Measurements from ENCODE around the gene SH3RF3.
"Not testable (repeated sequence)": the region's sequence is repeated elsewhere in the genome, so short reads cannot be mapped to it uniquely, and the experiment has no call there.

The SH3RF3 gene

DNA sequence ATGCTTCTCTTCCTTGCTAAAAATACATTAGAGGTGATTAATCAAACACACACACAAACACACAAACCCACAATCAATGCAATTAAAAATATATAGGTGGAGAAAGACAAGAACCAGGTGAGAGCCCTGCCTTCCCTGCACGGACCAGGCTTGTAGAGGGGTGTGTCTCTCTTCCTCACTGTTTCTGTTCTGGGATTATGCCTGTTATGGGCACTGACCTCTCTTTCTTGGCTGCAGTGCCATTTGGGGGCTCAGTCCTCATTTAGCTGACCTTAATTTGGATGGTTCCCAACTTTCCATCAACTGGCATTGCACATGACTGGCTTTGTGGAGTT is 89.8 kb downstream of the SH3RF3 start:
- DNase-seq (ENCODE audit: low read depth) = no peak

DNA sequence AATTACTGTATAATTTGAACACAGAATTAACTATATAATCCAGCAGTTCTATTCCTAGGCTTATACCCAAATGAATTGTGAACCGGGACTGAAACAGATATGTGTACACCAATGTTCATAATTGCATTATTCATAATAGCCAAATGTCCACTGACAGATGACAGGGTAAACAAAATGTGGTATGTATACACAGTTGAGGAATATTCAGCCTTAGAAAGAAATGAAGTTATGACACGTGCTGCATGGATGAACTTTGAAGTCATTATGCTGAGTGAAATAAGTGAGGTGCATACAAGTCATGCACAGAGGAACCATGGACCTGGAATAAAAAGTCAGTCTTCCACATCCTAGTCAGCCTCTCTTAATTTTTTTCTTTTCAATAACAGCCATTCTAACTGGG is 91.9 kb downstream of the SH3RF3 start:
- no peak for DNase-seq (ENCODE audit: low read depth)

GRCh38 chr2:109221316-109221715 is 92.3 kb downstream of the SH3RF3 start:
- DNase-seq (ENCODE audit: low read depth) = not testable (repeated sequence)

DNA sequence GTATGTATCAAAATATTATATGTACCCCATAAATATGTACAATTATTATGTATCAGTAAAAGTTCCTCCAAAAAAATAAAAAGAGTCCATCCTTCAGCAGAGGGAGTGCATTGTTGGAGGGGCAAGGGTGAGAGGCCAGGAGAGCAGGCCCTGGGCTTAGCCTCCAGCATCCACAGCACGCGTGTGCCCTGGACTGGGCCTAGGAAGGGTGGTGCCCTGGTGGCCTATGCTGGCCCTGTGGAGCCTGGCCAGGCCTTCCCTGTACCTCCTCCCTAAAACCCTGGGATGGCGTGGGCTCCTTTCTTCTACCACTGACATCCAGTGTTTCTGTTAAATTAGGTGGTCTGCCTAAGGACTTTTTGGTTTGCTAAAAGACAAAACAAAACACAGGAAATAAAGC is 93.4 kb downstream of the SH3RF3 start:
- no peak for DNase-seq (ENCODE audit: low read depth)

- no peak for DNase-seq (ENCODE audit: low read depth)
Observed at GRCh38 chr2:109222825-109223471, 93.9 kb downstream of the SH3RF3 start.

- no peak for DNase-seq (ENCODE audit: low read depth)
Observed at GRCh38 chr2:109223490-109223889, 94.5 kb downstream of the SH3RF3 start.

- DNase-seq (ENCODE audit: low read depth) = not testable (repeated sequence)
Observed at GRCh38 chr2:109224341-109224740, 95.3 kb downstream of the SH3RF3 start.

GRCh38 chr2:109225170-109225782 is 96.3 kb downstream of the SH3RF3 start:
- no peak for DNase-seq (ENCODE audit: low read depth)

DNA sequence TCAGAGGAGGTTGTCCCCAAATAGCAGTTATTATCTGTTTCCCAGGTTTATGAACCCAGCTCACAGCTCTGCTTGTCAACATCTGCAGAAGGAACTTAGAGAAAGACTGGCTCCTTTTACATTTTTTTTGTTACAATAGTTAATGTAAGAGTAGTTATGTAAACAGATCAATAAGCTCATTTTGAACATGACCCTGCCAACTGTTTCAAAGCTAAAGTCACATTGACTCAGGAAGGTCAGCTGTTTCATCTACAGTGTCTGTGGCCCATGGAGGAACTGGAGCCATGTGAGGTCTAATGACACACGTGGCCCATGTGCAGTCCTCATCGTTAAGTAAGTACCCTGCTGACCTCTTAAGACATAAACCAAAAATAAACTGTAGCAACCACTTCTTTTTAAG is 97.1 kb downstream of the SH3RF3 start:
- no peak for DNase-seq (ENCODE audit: low read depth)

GRCh38 chr2:109226622-109227021 is 97.6 kb downstream of the SH3RF3 start:
- DNase-seq (ENCODE audit: low read depth) = no peak

- DNase-seq (ENCODE audit: low read depth) = no peak
Observed at GRCh38 chr2:109229094-109229675, 100.2 kb downstream of the SH3RF3 start.

DNA sequence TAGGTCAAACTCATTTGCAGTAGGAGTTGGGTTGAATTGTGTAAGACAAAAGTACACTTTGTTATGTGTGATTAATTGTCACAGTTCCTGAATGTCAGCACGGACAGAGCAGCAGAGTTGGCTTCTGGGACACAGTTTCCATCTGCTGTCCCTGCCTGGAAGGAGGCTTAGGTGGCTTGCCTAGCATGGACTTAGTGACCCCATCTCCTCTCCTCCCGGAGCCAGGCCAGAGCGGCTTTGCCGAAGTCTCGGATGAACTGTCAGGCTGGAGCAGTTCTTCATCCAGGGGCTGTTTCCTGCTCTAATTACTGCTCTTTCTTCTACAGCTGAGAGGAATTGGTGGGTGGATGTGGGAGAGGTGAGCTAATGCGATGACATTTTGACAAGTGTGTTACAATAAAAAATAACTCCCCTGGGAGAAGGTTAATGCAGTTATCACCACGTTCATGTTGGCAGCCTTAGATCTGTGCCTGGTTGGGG is 102.0 kb downstream of the SH3RF3 start:
- DNase-seq (ENCODE audit: low read depth) = no peak

- DNase-seq (ENCODE audit: low read depth) = no peak
Observed at GRCh38 chr2:109231428-109231827, 102.4 kb downstream of the SH3RF3 start.

GRCh38 chr2:109231996-109232705 is 103.1 kb downstream of the SH3RF3 start:
- DNase-seq (ENCODE audit: low read depth) = no peak

DNA sequence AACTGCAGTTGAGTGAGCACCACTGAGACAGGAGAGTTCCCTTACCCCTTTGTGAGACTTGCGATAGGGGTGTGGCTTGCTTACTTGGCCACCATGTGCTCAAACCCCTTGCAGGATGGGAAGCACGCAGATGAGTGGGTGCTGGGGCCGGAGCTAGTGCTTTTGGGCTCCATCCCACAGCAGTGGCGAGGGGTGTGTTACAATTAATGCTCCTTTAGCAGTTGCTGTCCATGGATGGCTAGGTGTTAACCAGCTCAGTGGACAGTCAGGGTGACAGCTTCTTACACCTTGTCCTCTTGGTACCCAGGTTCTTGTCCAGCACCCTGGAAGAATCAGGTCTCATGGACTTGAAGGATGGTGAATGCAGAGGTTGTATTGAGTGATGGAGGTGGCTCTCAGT is 103.9 kb downstream of the SH3RF3 start:
- DNase-seq (ENCODE audit: low read depth) = no peak

- DNase-seq (ENCODE audit: low read depth) = no peak
Observed at GRCh38 chr2:109233643-109234042, 104.6 kb downstream of the SH3RF3 start.

DNA sequence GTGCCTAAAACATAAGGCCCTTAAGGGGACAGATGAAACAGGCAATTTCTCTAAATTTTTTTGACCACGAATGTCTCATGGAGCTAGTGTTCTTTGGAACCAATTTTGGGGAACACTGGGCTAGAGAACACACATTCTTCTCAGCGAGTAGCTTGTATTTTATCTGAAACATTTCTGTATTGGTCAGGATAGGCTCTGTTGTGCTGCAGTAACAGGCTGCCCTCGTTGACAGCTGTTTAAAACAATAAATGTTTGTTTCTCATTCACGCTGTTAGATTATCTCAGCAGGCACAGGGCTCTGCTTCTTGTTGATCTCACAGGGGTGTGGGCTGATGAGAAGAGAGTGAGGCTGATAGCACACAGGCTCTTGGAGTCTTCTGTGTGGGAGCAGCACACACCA is 105.3 kb downstream of the SH3RF3 start:
- no peak for DNase-seq (ENCODE audit: low read depth)

- DNase-seq (ENCODE audit: low read depth) = no peak
Observed at GRCh38 chr2:109236147-109236546, 107.1 kb downstream of the SH3RF3 start.

- no peak for DNase-seq (ENCODE audit: low read depth)
Observed at GRCh38 chr2:109237792-109238191, 108.8 kb downstream of the SH3RF3 start.

- DNase-seq (ENCODE audit: low read depth) = no peak
Observed at GRCh38 chr2:109238580-109238979, 109.6 kb downstream of the SH3RF3 start.

- no peak for DNase-seq (ENCODE audit: low read depth)
Observed at GRCh38 chr2:109239720-109240119, 110.7 kb downstream of the SH3RF3 start.

DNA sequence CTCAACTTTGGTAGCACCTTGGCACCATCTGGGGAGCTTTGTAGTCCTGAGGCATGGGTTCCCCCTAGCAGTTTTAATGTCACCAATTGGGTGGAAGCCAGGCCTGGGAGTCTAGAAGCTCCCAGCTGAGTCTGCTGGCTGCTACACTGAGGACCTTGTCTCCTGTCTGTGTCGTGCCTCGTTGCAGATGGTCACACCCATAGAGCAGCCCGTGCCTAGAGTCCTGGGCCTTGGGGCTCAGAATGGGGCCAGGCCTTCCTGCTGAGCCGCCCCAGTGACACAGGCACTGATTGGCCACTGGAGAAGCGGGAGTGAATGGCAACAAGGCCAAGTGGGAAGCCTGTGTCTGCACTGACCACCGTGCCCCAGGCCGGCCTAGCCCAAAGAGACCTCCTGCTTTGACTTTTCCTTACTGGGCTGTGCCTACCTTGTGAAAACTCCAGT is 113.2 kb downstream of the SH3RF3 start:
- DNase-seq (ENCODE audit: low read depth) = no peak
